T-helper 9 cell (primary cell): ENCODE measurements around the gene MLLT3.

Experiments used
- DNase-seq: peaks from one replicate; pipeline ENCODE4 v3.0.0-alpha.2; 2020

The MLLT3 gene

DNA sequence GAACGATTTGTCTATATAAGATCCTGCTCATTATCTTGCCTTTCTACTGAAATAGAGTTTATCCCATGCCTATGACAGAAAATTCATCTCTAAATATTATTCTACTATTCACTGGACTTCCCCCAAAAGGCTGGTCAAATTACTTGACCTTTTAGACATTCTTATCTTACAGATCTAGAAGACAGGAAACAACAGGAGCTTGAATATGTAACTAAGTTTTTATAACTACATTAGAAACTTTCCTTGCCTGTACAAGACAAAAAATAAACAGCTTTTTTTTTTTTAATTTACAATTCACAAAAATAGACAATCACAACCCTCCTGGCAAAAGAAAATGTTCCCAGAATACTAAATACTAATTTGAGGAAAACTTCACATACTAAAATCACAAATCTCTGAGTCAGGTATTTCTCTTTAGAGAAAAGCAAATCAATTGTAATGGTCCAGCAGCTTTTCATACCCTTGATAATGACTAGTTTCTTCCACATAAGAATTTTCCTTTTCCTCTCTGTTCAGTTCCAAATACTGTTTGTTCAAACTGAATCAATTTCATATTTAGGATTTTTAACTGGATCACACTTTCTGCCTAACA is 68.6 kb downstream of the MLLT3 start:
- no peak for DNase-seq

DNA sequence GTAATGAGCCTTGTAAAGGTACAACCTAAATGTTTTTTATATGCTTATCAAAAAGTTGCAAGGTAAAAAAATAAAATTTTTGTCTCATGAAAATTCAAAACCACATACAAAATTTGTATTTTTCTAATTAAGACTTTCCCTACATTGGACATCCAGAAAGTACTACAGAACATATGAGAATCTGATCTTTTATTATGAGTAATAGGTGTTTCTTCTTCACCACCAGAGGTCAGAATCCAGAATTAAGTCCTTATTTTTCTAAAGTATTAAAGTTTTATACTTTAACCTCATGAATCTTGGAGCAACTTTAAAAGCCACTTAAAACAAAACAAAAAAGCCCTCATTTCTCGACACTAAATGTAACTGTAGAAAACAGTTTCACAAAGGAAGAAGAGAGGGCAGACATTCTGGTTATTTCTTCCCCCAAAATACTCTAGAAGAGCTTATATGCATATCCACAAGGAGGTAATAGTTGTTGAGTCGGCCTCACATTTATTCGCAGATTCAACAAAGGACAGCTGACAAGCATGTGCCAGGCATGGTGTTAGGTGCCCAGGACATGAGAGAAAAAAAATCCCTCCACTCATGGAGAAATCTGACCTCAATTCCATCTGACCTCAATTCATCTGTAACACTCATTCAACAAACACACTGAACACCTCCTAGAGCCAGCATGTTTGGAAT is 69.3 kb downstream of the MLLT3 start:
- no peak for DNase-seq

DNA sequence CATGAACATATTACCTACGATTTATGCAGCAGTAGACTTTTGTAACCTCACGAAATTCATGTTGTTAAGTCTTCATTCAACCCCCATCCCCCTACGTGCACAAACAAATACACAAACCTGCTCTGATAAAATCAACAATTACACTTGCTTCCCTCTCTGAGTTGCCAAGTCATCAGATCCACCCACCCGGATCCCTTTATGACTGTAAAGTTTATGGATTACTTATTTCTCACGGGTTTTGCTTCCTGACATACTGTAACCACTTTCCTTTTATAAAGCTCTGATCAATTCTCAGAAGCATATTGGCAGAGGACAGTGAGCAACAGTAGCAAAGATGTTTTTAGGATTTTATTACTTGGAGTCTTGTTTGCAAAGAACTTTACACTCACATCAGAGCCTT is 70.5 kb downstream of the MLLT3 start:
- no peak for DNase-seq

DNA sequence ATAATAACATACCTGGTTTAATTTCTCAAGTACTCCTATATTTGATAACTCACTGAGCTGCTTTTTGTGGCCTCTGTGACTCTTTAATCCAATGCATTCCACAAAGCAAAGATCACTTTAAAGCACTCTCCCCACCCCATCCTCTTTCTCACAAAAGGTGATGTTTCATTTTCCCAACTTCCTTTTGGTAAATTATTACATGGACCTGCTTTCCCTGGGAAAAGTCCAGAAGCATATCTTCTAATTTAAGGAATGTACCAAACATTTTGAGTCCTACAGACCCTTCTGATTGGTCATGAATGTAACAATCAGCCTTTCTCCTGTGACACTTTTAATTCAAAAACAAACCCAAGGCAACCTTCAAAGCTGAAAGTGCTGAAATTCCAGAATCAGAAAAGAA is 71.1 kb downstream of the MLLT3 start:
- DNase-seq, result no peak

DNA sequence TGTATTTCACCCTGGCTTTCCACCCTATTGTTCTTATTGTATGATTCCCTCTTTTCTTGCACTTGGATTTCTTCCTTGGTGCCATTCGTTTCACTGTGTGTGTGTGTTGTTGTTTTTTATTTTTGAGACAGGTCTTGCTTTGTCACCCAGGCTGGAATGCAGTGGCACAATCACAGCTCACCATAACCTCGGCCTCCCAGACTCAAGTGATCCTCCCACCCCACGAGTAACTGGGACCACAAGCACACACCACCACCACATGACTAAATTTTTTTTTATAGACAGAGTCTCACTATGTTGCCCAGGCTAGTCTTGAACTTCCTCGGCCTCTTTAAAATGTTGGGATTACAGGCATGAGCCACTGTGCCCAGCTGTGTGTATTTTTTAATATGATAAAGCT is 72.0 kb downstream of the MLLT3 start:
- no peak for DNase-seq

DNA sequence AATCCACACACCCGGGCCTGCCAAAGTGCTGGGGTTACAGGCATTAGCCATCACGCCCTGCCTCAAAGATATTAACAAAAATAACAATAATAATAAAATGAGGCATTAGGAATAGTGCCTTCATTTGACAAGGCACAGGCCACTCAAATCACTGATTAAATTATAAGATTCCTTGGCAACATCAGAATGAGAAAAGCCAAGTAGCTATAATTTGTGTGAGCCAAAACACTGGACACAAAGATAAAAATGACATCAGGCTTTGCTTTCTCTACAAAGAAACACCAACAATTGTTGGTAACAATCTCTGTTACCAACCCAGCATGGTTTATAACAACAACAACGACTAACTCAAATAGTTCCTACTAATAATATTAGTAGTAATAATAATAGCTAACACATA is 73.2 kb downstream of the MLLT3 start:
- no peak for DNase-seq

DNA sequence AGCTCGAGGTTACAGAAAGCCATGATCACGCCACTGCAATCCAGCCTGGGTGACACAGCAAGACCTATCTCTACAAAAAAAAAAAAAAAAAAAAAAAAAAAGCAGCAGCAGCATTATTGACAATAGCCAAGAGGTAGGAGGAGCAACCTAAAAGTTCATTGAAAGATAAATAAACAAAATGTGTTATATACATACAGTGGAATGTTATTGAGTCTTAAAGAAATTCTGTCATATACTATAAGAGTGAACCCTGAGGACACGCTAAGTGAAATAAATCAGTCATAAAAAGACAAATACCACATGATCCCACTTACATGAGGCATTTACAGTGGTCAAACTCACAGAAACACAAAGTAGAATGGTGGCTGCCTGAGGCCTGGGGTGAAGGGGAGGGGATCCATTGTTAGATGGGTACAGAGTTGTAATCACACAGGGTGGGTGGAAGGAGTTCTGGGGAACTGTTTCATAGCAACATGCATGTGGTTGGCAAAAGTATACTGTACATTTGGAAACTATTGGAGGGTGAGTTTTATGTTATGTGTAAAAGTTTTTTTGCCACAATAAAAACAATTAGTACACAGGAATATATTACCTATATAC is 77.2 kb downstream of the MLLT3 start:
- DNase-seq, result no peak

DNA sequence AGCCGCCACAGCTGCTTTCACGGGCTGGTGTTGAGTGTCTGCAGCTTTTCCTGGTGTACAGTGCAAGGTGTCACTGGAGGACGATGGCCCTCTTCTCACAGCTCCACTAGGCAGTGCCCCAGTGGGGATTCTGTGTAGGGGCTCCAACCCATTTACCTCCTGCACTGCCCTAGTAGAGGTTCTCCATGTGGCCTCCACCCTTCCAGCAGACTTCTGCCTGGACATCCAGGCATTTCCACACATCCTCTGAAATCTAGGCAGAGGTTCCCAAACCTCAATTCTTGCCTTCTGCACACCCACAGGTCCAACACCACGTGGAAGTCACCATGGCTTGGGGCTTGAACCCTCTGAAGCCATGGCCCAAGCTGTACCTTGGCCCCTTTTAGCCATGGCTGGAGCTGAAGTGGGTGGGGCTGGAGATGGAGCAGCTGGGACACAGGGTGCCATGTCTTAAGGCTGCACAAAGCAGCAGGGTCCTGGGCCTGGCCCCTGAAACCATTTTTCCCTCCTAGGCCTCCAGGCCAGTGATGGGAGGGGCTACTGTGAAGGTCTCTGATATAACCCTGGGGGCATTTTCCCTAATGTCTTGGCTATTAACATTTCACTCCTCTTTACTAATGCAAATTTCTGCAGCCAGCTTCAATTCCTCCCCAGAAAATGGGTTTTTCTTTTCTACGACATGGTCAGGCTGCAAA is 82.0 kb downstream of the MLLT3 start:
- no peak for DNase-seq

DNA sequence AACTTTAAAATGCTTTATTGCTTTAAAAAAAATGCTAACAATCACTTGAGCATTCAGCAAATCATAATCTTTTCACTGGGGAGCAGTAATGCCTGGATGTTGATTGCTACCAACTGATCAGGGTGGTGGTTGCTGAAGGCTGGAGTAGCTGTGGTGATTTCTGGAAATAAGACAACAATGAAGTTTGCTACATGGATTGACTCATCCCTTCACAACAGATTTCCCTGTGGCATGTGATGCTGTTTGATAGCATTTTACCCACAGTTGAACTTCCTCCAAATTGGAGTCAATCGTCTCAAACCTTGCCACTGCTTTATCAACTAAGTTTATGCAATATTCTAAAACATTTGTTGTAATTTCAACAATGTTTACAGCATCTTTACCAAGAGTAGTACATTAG is 83.3 kb downstream of the MLLT3 start:
- no peak for DNase-seq

DNA sequence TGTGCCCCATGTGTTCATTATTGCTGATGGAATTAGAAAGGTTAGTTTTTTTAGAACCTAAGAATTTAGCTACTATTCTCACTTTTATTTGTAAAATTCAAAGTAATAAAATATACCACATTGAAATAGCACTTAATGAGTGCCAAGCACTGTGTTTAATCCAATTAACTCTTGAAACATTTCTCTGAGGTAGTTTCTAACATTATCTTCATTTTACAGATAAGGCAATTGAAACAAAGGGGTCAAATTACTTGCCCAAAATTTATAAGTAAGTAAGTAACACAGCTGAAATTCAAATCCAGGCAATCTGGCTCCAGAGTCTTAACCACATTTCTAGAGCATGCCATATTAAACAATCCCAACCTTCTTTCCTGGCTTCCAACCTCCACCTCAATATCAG is 84.2 kb downstream of the MLLT3 start:
- no peak for DNase-seq

DNA sequence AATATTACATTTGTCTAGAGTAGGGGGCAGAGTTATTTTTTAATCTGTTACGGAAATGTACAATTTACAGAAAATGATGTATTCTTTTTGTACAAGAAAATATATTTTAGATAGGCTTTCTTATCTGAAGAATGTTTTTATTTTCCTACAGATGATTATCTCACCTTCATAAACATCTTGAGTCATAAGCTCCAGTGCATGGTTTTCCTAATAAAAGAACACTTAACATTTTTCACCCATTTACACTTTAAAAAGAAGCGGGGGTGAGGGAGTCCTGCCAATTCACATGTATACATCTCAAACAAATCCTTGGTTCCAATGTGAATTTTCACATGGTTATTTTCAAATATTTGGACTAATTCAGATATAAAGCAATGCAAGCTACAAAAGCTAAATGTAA is 85.0 kb downstream of the MLLT3 start:
- DNase-seq, result no peak

DNA sequence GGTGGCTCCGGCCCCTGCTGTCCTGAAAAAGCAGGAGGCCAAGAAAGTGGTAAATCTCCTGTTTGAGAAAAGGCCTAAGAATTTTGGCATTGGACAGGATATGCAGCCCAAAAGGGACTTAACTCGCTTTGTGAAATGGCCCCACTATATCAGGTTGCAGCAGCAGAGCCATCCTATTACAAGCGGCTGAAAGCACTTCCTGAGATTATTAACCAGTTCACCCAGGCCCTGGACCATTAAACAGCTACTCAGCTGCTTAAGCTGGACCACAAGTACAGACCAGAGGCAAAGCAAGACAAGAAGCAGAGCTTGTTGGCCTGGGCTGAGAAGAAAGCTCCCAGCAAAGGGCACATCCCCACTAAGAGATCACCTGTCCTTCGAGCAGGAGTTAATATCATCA is 89.7 kb downstream of the MLLT3 start:
- no peak for DNase-seq

DNA sequence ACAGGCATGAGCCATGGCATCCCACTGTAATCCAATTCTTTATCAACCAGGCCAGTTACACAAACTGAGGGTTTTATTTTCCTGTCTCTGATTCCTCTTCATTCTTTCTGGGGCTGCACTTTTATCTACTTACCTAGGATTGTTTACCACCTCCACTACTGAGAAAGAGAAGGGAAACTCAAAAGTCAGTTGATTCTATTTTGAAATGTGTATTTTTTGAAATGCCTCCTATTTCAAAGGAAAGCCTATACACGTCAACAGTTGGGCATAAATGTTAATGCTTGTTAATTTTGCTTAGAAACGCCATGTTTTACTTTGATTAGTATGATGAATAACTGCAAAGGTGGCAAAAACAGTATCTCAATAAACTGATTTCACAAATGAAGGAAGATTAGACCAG is 92.5 kb downstream of the MLLT3 start:
- no peak for DNase-seq

DNA sequence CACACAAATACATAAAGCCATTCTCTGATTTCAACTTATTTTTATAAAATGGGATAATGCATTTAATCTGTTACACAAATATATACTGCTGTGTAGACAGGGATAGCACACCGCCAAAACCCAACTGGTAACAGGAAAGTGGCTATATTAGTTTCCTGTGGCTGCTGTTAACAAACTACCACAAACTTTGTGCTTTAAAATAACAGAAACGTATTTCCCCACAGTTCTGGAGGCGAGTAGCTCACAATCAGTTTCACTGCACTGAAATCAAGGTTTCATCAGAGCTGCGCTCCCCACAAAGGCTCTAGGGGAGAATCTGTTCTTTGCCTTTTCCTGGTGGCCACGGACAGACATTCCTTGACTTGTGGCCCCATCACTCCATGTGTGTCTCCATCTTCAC is 94.0 kb downstream of the MLLT3 start:
- no peak for DNase-seq

DNA sequence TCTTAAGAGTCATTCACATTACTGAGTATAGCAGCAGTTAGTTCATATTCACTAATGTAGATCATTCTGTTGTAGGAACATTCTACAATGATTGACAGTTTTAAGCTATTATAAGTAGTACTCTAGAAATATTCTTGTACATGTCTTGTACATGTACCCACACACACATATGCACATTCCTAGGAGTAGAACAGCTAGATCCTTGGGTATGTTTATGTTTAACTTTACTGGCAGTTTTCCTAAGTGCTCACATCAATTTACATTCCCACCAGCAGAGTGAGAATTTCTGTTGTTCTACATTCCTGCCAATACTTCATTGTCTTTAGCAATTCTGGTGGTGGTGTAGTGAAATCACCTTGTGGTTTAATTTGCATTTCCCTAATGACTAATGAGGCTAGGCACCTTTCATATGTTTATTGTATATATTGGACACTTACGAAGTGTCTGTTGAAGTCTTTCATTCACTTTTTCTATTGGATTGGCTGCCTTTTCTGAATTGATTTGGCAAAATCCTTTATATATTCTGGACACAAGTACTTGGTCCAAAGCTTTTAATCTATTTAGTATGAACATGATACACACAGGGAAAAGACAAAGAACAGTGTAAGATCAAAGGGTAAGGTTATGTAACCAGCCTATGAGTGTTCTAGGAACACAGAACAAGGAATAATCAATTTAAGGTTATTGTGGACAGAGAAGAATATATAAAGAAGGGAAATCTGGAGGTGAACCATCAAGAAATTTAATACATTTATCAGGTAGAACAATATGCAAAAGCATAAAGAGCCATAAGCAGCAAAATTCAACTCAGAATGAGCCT is 95.6 kb downstream of the MLLT3 start:
- DNase-seq, result no peak

DNA sequence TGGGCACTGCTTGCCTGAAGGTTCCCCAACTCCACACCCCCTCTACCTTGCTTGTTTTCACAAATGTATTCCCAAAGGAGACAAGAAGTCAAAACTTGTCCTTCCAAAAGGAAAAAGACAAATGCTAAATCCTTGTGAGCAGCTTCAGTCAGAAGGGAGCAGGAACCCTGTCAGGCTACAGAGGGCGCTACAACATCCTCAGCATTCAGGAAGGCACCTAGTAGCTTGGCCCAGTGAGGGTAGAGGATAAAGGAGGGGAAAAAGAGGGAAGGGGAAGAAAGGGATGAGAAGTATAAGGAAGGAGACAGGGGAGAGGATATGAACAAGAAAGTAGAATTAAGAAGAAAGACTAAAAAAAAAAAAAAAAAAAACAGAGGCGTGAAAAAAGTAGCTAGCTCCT is 97.5 kb downstream of the MLLT3 start:
- no peak for DNase-seq

DNA sequence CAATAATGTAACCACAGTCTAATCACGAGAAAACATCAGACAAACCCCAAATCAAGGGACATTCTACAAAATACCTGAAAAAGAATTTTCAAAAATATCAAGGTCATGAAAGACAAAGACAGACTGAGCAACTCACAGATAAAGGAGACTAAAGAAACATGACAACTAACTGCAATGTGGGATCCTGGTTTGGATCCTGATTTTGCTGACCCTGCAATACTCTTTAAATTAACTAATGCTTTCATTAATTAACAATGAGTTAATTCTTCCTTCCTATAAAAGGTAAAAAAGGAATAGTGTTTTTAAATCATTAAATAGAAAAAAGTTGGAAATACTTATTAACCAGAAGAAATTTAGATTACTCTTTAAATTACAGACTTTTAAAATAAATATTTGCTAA is 103.6 kb downstream of the MLLT3 start:
- DNase-seq, result no peak

DNA sequence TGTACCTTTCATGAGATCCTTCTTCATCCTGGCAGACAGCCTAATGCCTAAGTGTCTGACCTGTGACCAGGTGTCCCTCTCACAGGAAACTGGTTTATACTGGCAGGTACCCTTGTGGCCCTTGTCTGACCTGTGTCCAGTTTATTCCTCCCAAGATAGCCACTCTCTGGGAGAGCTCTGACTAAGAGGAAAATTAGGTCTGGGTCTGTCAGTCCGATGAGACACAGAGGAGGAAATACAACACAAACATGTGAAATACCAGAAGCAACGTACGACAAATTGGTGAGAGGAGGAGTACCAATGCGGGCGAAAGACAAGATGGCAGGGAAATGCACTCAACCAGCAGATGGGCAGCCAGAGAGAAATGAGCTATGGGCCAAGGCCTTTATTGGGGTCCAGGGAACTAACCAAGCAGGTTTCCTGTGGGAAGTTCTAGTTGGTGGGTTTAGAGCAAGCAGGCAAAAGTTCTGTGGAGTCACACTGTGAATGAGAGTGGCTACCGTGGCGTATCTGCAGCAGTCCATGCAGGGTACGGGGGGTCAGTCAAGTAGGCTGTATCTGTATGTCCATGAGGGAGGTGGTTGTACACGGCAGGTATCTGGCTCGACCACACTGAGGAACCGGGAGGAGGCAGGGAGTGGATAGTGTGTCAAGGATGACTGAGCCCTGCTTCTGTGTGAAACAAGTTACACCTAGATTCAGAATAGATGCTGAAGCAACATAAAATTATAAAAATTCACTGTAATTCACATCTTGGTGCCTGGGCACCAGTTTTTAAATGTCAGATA is 109.0 kb downstream of the MLLT3 start:
- no peak for DNase-seq

DNA sequence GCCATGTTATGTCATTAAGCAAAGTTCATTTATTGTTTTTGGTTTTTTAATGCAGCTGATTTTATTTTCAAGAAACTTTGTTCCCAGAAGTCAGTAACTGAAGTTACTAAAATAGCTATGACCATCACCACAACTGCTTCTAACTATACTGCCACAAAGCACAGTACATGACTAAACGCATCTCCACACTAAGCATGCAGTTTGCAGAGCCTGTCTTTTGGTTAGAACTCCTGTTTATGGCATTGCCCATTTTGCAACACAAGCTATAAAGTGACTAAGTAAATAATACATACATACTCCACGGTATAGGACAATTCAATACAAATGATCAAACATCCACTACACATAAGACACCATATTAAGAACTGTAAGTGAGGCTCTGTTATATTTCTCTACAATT is 109.7 kb downstream of the MLLT3 start:
- DNase-seq, result no peak

DNA sequence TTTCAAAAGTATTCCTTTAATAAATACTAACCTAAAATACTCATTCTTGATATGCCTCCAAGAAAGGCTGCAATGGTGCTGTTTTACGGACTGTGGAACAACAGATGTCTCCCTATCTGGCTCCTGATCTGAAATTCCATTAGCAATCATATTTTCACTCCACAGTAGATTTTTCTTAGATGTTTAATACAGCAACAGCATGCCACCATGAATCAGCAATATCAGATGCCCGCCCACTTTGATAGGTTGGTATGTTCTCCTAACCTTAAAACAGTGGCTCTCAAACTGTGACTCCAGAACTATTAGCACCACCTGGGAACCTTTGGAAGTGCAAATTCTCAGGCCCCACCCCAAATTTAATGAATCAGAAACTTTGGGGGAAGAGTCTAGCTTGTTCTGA is 110.2 kb downstream of the MLLT3 start:
- DNase-seq, result no peak

DNA sequence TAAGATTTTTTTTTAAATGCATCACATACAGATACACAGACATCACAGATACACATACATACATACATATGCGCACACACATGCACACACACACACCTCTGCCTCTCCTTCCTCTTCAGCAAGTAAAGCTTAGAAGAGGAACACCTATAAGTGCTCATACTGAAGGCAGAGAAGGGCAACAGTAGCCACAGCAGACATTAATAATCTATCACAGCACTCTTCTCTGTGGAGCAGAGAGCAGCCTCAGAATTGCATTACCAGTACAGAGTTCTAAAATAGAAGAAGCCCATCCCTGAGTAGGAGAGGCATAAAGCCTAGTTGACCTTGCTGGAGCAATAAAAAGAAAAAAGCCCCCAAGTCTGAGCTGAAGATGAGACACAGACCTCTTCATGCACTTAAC is 110.6 kb downstream of the MLLT3 start:
- DNase-seq, result no peak

DNA sequence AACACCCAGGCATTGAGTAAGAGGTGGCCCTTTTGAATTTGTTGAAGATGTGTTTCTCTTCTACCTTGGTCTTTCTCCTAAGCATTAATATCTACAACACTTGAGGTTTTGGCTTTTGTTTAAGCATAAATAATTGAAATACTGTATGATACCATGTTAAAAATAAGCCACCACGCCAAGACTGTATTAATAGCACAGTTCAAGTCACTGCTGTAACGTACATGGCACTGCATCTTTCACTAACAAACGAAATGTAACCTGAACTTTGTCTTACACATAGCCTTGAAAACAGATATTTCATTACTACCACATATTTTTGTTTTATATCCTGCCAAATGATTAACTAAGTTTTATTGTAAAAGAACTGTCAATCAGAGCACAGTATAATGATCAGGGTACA is 112.8 kb downstream of the MLLT3 start:
- no peak for DNase-seq
